Nucleus accumbens (tissue), 56 donors: Measurements from ENCODE around the gene ZFP91.

Source experiments
- DNase-seq, 56 donors: peaks; one replicate each; lab custom pipeline; 2025; lab: John Stamatoyannopoulos, UW

The ZFP91 gene

GRCh38 chr11:58626934-58627483, 48.1 kb downstream of the ZFP91 start:
- no peak for DNase-seq

GRCh38 chr11:58628446-58628845, 49.6 kb downstream of the ZFP91 start:
- DNase-seq: peak in 10 of 56 donors; percentile 3 to 58 (median 22)

DNA sequence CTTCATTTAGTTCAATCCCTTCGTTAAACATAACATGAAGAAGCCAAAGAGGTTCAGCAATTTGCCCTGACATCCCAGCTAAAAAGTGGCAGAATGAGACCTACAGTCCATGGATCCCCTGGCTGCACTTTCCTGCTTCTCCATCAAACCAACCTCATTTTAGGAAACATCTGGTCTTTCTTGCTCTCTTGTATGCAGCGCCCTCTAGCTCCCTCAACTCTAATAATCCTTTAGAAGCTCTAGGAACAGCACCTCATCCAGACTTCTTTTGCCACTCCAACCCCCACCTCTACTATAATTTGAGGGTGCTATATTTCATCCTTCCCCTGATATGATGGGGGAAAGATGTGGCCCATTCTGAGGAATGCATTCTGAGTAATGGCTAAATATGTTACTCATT, 51.0 kb downstream of the ZFP91 start:
- peak in 5 of 56 donors; percentile 2 to 24 (median 7) for DNase-seq

DNA sequence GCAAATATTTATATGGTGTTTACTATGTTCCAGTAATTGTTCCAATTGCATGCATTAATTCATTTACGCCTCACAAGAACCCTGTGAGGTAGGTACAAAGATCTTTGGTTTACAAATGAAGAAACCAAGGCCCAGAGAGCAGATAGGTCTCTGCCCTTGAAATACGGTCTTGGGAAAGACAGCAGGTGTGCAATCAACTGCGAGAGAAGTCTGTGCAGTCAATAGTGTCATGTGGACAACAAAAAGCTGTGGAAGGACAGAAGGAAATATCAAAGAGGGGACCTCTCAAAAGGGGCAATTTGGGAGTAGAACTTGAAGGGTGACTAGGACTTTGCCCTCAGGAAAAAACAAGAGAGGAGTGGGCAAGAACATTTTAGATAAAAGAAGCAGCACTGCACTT, 52.5 kb downstream of the ZFP91 start:
- DNase-seq: no peak

DNA sequence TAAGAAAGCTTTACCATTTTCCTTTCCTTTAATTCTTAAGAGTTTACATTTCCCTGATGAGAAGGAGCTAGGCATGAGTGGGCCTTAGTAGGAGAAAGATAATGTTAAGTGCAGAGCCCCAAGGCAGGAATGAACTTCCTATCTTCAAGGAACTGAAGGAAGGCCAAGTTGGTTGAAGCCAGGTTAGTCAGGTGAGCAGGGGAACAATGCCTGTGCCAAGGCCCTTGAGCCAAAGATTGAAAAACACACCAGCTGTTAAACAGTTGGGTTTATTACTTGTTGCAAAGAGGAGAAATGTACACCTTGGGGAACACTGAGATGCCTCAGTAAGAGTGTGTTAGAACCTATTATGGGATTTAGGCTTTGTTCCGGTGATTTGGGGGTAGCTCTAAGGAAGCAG, 53.6 kb downstream of the ZFP91 start:
- no peak for DNase-seq

DNA sequence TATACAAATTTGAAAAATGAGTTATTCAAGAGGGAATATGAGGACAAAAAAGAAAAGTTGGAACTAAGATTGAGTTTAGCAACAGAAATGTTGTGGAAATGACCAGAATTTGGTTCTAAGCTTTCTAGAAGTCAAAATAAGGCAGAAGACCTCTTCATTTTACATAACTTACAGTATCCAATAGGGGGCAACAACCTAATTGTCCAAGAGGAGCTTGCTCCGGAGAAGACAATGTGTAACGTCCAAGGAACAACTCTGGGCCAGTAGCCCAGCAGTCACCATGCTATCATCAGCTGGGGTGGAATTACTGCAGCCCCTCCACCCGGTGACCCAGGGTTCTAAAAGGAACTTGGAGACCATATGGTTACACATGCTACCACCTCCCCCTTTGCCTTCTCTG, 57.7 kb downstream of the ZFP91 start:
- no peak for DNase-seq

- DNase-seq: no peak
These were observed 58.5 kb downstream of the ZFP91 start for GRCh38 chr11:58637371-58637770.

GRCh38 chr11:58639103-58639502, 60.2 kb downstream of the ZFP91 start:
- no peak for DNase-seq

GRCh38 chr11:58639669-58640068, 60.8 kb downstream of the ZFP91 start:
- no peak for DNase-seq

DNA sequence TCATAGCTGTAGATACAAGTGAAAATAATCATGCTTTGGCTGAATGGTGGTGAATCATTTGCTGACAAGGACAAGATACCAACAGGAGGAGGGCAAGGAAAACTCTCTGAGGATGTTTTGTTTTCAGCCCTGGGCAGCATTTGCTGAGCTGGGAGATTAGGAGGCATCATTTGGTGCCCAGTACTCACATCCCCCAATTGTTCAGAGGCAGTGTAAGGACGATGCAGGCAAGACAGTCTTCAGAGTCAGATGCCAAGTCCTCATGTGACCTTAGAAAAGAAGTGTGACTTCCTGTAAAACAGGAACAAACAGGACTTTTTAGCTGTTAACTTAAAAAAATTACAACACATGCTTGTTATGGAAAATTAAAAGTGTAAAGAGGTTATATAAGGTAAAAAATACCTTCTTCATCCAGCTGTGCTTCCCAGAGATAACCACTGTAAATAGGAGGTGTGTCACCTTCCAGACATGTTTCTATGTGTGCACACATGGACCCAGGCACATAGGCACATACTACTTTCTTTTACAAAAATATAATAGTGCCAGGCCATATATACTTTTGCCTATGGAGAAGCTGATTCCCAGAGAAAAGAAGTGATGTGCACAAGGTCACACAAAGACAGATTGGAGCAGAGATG, 61.6 kb downstream of the ZFP91 start:
- peak in 1 of 56 donors; percentile 28 for DNase-seq

GRCh38 chr11:58641341-58641740, 62.5 kb downstream of the ZFP91 start:
- no peak for DNase-seq

DNA sequence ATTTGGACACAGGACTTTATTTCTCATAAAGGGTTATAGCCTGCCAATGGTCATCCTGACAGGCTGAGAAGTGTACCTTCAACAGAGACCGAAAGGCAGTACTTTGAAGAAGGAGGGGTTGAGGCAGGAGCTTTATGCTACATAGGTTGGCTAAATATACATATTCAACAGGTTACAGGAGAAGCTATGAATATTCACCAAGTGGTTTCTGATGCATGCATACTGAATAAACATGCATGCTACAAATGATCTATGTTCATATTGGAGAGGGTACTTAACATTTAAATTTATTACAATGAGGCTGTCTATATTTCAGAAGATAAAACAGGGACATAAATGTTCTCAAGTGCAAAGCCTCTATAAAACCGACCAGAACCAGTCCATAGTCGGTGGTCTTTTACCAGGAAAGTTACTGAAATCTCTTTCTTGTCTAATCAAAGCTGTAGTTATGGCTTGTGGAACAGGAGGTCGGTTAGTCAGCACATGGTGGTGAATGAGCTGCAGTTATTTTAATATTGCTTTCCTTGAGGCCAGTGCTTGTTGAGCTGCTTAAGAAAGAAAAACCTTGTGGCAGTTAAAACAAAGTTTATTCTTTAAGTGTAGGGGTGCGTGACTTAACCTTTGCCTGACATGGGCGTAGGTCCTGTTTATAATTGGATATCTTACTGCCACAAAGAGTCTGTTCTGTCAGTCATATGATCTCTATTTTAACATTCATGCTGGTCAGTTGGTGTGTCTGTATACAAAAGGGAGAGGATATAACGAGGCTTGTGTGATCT, 63.1 kb downstream of the ZFP91 start:
- DNase-seq: no peak

DNA sequence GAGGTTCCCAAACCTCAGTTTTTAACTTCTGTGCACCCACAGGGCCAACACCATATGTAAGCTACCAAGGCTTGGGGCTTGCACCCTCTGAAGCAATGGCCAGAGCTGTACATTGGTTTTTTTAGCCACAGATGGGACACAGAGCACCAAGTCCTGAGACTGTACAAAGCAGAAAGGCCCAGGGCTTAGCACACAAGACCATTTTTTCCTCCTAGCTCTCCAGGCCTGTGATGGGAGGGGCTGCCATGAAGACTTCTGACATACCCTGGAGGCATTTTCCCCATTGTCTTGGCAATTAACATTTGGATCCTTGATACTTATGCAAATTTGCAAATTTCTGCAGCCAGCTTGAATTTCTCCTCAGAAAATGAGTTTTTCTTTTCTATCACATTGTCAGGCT, 67.0 kb downstream of the ZFP91 start:
- no peak for DNase-seq

- no peak for DNase-seq
These were observed 68.4 kb downstream of the ZFP91 start for GRCh38 chr11:58647141-58647699.

GRCh38 chr11:58647866-58648265, 69.0 kb downstream of the ZFP91 start:
- DNase-seq: no peak

GRCh38 chr11:58649623-58650022, 70.8 kb downstream of the ZFP91 start:
- no peak for DNase-seq

DNA sequence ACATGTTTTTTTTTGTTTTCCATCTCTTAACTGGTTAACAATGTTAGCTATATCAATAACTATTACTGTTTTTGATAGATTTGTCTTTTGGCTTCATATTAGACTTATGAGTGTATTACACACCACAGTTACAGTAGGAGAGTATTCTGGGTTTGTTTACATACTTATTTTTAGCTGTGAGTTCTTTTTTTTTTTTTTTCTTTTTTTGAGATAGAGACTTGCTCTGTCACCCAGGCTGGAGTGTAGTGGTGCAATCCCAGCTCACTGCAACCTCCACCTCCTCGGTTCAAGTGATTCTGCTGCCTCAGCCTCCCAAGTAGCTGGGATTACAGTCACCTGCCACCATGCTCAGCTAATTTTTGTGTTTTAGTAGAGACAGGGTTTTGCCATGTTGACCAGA, 71.6 kb downstream of the ZFP91 start:
- DNase-seq: no peak

DNA sequence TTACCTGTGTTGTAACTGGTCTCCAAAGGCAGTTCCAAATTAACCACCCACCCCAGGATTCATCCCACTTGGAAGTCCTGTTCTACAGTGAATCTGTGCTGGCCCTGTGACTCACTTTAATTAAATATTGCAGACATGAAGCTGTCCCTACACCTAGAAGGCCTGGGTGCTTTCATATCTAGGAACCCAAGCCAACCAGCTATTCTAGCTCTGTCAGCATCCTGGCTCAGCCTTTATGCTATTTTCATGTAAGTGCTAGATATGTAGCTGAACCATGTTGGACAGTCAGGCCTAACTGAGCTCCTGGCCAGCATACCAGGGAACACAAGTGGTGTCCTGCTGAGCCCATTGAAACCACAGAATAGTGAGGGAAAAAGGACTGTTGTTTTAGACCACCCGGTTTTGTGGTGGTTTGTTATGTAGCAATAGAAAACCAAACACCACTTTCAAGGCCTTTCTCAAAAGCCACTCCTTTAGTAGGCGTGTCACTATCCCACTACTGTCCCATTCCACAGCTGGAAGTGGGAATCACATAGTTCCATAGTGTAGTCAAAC, 73.9 kb downstream of the ZFP91 start:
- no peak for DNase-seq

- DNase-seq: peak in 54 of 56 donors; percentile 5 to 90 (median 56)
These were observed 75.4 kb downstream of the ZFP91 start for GRCh38 chr11:58654079-58654907.

DNA sequence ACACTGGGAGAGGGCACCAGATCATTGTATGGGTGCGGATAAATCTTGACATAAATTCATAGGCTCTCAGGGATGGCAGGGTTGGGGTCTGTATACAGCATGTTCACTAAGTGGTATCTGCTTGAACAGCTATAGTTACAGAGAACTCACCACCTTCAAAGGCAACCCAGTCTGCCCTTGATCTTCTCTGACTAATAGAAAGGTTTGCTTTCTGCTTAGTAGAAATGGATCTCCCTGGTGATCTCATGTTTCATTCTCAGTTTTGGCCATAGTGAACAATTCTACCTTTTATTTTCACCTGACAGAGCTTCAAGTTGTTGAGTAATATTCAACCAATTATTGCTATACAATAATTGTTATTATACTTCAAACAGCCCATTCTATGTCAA, 76.0 kb downstream of the ZFP91 start:
- DNase-seq: no peak
